SH-SY5Y (cell line): Measurements from ENCODE around the gene AKR7A3.

ENCODE experiments used
- GATA2 ChIP-seq: IDR thresholded peaks from 2 replicates; pipeline ENCODE4 v1.6.1; 2011; ENCODE audit warnings: mild to moderate bottlenecking, low read depth, low read length
- GATA3 ChIP-seq: IDR thresholded peaks from 2 replicates; pipeline ENCODE4 v1.6.1; 2011; ENCODE audit warnings: low read depth, mild to moderate bottlenecking, low read length, moderate library complexity

AKR7A3 gene

GRCh38 chr1:19240673-19241538 is 47.7 kb downstream of the AKR7A3 start:
- TF ChIP-seq GATA2: no peak
- TF ChIP-seq GATA3: no peak

- no peak for TF ChIP-seq GATA2
- TF ChIP-seq GATA3: no peak
Observed at GRCh38 chr1:19239876-19240275, 48.7 kb downstream of the AKR7A3 start.

GRCh38 chr1:19234224-19234623 is 54.3 kb downstream of the AKR7A3 start:
- TF ChIP-seq GATA2: no peak
- TF ChIP-seq GATA3: no peak
